K562 (cell line): ENCODE measurements around the gene CHST15. TPM values are rescaled to one million over a fixed set of nuclear protein-coding genes. Genes with fewer than 3 reads are reported as not detected.

Experiments
- ATAC-seq: fragments of 200-7000 bp; cut with Tn5 transposase; 3 replicates; pipeline ENCODE4 v1.9.1; 2020; ENCODE audit warnings: moderate library complexity
- BruUV-seq: library from RNA; stranded (reverse); fragments of 400-500 nt; replicated peaks from 2 replicates; lab custom pipeline; 2021; lab: Mats Ljungman, UMichigan
- CTCF ChIA-PET: fragments of 300-600 bp; formaldehyde crosslinking; extraction: SDS; loops from one replicate; lab custom pipeline; 2021; ENCODE audit warnings: low intra/inter-chr PET ratio; lab: Yijun Ruan, JAX
- POLR2A ChIA-PET: fragments of 300-600, 350-650 bp; sonication (Branson Sonifier 250); formaldehyde crosslinking; extraction: SDS; loops from one replicate; lab custom pipeline; 2021; ENCODE audit warnings: antibody characterized with exemption, inconsistent platforms; lab: Yijun Ruan, JAX
- DNase-seq, 4 experiments: peaks; one replicate each; pipeline versions ENCODE4 v3.0.0 to v3.0.0-alpha.2; 2011 to 2018; ENCODE audit warnings: low spot score in 3 of 4, mixed read lengths in 3 of 4; ENCODE audit errors: extremely low read depth in 1 of 4
- FAIRE-seq: peaks from 2 replicates; lab custom pipeline; 2011; peaks lifted over from hg19 to GRCh38; lab: Jason Lieb, UNC
- H2AFZ ChIP-seq: 2 replicates; pipeline ENCODE4 v1.6.0; 2011; ENCODE audit warnings: low read depth, low read length, control low read depth, inconsistent platforms
- H3K27ac ChIP-seq: fragments of 200-600 bp; 3 replicates; pipeline ENCODE4 v1.8.0; 2011; ENCODE audit warnings: low read depth, mild to moderate bottlenecking, control low read depth, inconsistent platforms, low read length, moderate library complexity, mixed read lengths; ENCODE audit errors: extremely low read depth
- H3K27me3 ChIP-seq, 2 experiments: fragments of 300-600 bp in 1 of 2; 2 replicates in 1 of 2; 3 replicates in 1 of 2; pipeline versions ENCODE4 v1.6.0 to v1.8.0; 2011; ENCODE audit warnings: inconsistent platforms in 2 of 2, low read length in 2 of 2, mild to moderate bottlenecking in 1 of 2, mixed read lengths in 1 of 2, moderate library complexity in 1 of 2; ENCODE audit not compliant: control insufficient read depth in 2 of 2, insufficient read depth in 2 of 2
- H3K36me3 ChIP-seq: fragments of 300-600 bp; 3 replicates; pipeline ENCODE4 v1.8.0; 2011; ENCODE audit warnings: mild to moderate bottlenecking, low read length, inconsistent platforms; ENCODE audit not compliant: control insufficient read depth, insufficient read depth
- H3K4me1 ChIP-seq, 2 experiments: fragments of 200-600 bp in 1 of 2; replicated peaks in 1 of 2; 2 replicates in 1 of 2; 3 replicates in 1 of 2; pipeline versions ENCODE4 v1.5.1 to v1.8.0; 2011; ENCODE audit warnings: inconsistent platforms in 2 of 2, low read length in 2 of 2, mild to moderate bottlenecking in 1 of 2, mixed read lengths in 1 of 2, moderate library complexity in 1 of 2; ENCODE audit not compliant: control insufficient read depth in 2 of 2, insufficient read depth in 2 of 2
- H3K4me2 ChIP-seq: 2 replicates; pipeline ENCODE4 v1.6.1; 2011; ENCODE audit warnings: low read length, control low read depth, inconsistent platforms, mixed read lengths; ENCODE audit not compliant: insufficient read depth
- H3K4me3 ChIP-seq: fragments of 200-600 bp; sonication (generic), shearing (Covaris generic); 2 replicates; pipeline ENCODE4 v1.5.1; 2016; ENCODE audit warnings: control low read depth, inconsistent platforms
- H3K79me2 ChIP-seq: fragments of 200-600 bp; 3 replicates; pipeline ENCODE4 v1.8.0; 2011; ENCODE audit warnings: low read length, inconsistent platforms; ENCODE audit not compliant: control insufficient read depth, insufficient read depth
- H3K9ac ChIP-seq, 2 experiments: 2 replicates each; pipeline versions ENCODE4 v1.6.0 to v1.6.1; 2011; ENCODE audit warnings: low read depth in 2 of 2, low read length in 2 of 2, control low read depth in 1 of 2, inconsistent platforms in 1 of 2, mild to moderate bottlenecking in 1 of 2, mixed read lengths in 1 of 2; ENCODE audit not compliant: insufficient read depth in 1 of 2
- H3K9me1 ChIP-seq: one replicate; pipeline ENCODE4 v1.6.0; 2011; ENCODE audit warnings: inconsistent platforms, mild to moderate bottlenecking, low read length, moderate library complexity; ENCODE audit not compliant: control insufficient read depth, insufficient read depth
- H3K9me3 ChIP-seq: replicated peaks from 2 replicates; pipeline ENCODE4 v1.5.1; 2011; ENCODE audit warnings: low read depth, low read length, inconsistent platforms; ENCODE audit not compliant: control insufficient read depth, insufficient read depth
- H4K20me1 ChIP-seq: replicated peaks from 2 replicates; pipeline ENCODE4 v1.6.1; 2011; ENCODE audit warnings: low read length, inconsistent platforms, mixed read lengths; ENCODE audit not compliant: control insufficient read depth, insufficient read depth
- CBFA2T3 ChIP-seq: fragments of 450-650 bp; IDR thresholded peaks from 2 replicates; pipeline ENCODE4 v1.6.1; 2017
- CBX1 ChIP-seq: sonication (generic); IDR thresholded peaks from 2 replicates; pipeline ENCODE4 v1.6.1; 2016; ENCODE audit warnings: antibody characterized with exemption, low read depth, mild to moderate bottlenecking
- DDX20 ChIP-seq: fragments of 450-650 bp; IDR thresholded peaks from 2 replicates; pipeline ENCODE4 v1.6.1; 2016; ENCODE audit warnings: missing genetic modification characterization, low read depth, mild to moderate bottlenecking, missing compliant biosample characterization, moderate library complexity
- HNRNPH1 ChIP-seq: fragments of 200-400 bp; formaldehyde crosslinking; optimal IDR thresholded peaks from 2 replicates; pipeline ENCODE3; 2017; ENCODE audit warnings: low read depth, mild to moderate bottlenecking, low read length, moderate library complexity
- RUNX1 ChIP-seq: sonication (generic); IDR thresholded peaks from 2 replicates; pipeline ENCODE4 v1.6.1; 2016; ENCODE audit warnings: antibody characterized with exemption, low read depth
- ZC3H11A ChIP-seq: IDR thresholded peaks from 2 replicates; pipeline ENCODE4 v1.6.1; 2012; ENCODE audit warnings: low read depth, low read length, improper control_type of control experiment
- ZNF263 ChIP-seq: sonication (generic); formaldehyde crosslinking; IDR thresholded peaks from 2 replicates; pipeline ENCODE4 v1.8.0; 2022; ENCODE audit warnings: mild to moderate bottlenecking, missing genetic modification reagents, borderline replicate concordance
- ZNF445 ChIP-seq: fragments of 250-450 bp; sonication (Bioruptor Pico); IDR thresholded peaks from 2 replicates; pipeline ENCODE4 v1.4.0; 2020; ENCODE audit warnings: low read depth, mild to moderate bottlenecking, moderate library complexity
- WGBS: fragments of 100-300 bp; shearing (Covaris generic); methylation state at CpG from one replicate; pipeline ENCODE4 v1.1.6; 2016; ENCODE audit warnings: low coverage, mixed read lengths; ENCODE audit not compliant: insufficient coverage; ENCODE audit errors: missing lambda C conversion rate; 5-methylcytosine and 5-hydroxymethylcytosine counted together
- in situ Hi-C: fragments of 300-500 bp; cut with MboI; formaldehyde crosslinking; loops from 4 replicates; pipeline ENCODE4 v1.15.0; 2018; ENCODE audit warnings: inconsistent platforms, mixed read lengths
- intact Hi-C: fragments of 100-400 bp; cut with micrococcal nuclease; formaldehyde crosslinking; loops from 2 replicates; pipeline ENCODE4 v1.14.2; 2022
- polyA plus RNA-seq, 8 experiments: library from polyadenylated mRNA; depleted of rRNA in 4 of 8; stranded (reverse) in 5 of 8; unstranded in 3 of 8; fragments of >200 nt; fragmentation: Nextera tagmentation in 2 of 8; fragmentation: Illumina TruSeq in 1 of 8; extraction: Ambion mirVana in 2 of 8; extraction: Trizol in 1 of 8; gene quantifications; 2 replicates each; pipeline versions ENCODE4 v1.2.1 to v1.2.3, GENCODE V29; 2011 to 2014; ENCODE audit warnings: inconsistent platforms in 1 of 8, missing spikeins in 1 of 8
- total RNA-seq, 7 experiments: library from RNA; depleted of rRNA in 6 of 7; stranded (reverse); fragments of >200 nt in 6 of 7; fragmentation: Illumina TruSeq in 2 of 7; extraction: Trizol in 2 of 7; gene quantifications; 2 replicates each; pipeline versions ENCODE4 v1.2.1 to v1.2.3, GENCODE V29; 2011 to 2021; ENCODE audit warnings: low replicate concordance in 1 of 7
- TF ChIP-seq, protein P1 (sequence below): fragments of 250-450 bp; sonication (Bioruptor Pico); IDR thresholded peaks from 2 replicates; pipeline ENCODE4 v1.8.0; 2021; ENCODE audit warnings: borderline replicate concordance, mild to moderate bottlenecking, moderate library complexity; ENCODE audit not compliant: poor library complexity, severe bottlenecking
- TF ChIP-seq, protein P2 (sequence below): IDR thresholded peaks from 2 replicates; pipeline ENCODE4 v1.6.1; 2012; ENCODE audit warnings: low read depth, low read length, improper control_type of control experiment, borderline replicate concordance

Gene CHST15
- total and polyA plus RNA-seq, 9 of the 15 experiments (the other 6 are each of a cell fraction or from before 2014, with no cell fraction given): 0.04 to 0.16 (median 0.08) TPM

DNA sequence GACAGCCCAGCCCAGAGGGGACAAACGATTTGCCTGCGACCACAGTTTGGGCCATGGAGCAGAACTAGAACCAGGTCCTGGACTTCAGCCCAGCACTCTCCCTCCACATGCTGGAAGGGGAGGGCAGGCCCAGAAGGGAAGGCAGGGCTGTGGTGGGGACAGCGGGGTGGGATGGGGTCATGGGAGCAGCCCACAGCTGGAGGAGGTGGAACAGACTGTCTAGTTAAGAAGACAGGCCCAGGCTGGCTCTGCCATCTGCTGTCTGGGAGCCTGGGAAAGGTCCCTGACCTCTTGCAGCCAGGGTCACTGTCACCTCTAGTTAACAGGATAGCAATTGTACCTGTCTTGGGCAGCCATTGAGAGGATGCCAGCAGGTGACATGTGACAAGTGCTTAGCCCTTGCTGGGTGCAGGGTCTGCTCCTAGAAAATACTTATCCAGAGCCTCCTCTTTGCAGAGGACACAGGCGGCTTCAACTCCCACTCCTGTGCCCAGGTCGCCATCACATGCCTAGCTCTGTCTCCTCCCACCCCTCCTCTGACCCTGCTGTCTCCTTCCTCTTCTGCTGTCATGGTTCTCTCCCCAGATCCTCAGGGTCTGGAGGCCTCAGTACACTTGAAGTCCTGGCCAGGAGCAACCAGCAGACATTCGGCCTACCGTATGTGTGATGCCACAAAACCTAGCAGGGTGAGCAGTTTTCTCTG, 37.0 kb upstream of the CHST15 start:
- ChIA-PET POLR2A (interaction anchor here (0.6 kb wide), 1 partner anchor 21 kb away, joined by 4 read pairs; no protein-coding TSS in a partner anchor), CTCF (no interaction called here)
- intact Hi-C loops (no loop called here), in situ Hi-C loops (no loop called here)
- Histone ChIP-seq H3K9me3 (no peaks in the 10 kb centered on the region), H4K20me1 (no peaks in the 10 kb centered on the region), H3K9me1 (no peaks in the 10 kb centered on the region), H3K4me2 (no peak overlapping the region), H2AFZ (no peak overlapping the region), H3K36me3 (no peaks in the 10 kb centered on the region), H3K4me3 (no peak overlapping the region), H3K27me3 (peaks cover 2 to 38% of the 10 kb centered on the region in 2 experiments; a peak in 3 of 5 replicates), H3K27ac (no peak overlapping the region), H3K79me2 (no peaks in the 10 kb centered on the region), H3K9ac (no peak overlapping the region), H3K4me1 (no peaks in the 10 kb centered on the region)
- ATAC-seq: no peak
- no peak for DNase-seq
- no peak for TF ChIP-seq CBFA2T3
- TF ChIP-seq, protein P1, sequence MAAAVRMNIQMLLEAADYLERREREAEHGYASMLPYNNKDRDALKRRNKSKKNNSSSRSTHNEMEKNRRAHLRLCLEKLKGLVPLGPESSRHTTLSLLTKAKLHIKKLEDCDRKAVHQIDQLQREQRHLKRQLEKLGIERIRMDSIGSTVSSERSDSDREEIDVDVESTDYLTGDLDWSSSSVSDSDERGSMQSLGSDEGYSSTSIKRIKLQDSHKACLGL (CRISPR knock-in tag): no peak
- no peak for TF ChIP-seq ZNF445 (CRISPR knock-in tag)
- no peak for TF ChIP-seq HNRNPH1
- TF ChIP-seq CBX1: no peak
- TF ChIP-seq, protein P2, sequence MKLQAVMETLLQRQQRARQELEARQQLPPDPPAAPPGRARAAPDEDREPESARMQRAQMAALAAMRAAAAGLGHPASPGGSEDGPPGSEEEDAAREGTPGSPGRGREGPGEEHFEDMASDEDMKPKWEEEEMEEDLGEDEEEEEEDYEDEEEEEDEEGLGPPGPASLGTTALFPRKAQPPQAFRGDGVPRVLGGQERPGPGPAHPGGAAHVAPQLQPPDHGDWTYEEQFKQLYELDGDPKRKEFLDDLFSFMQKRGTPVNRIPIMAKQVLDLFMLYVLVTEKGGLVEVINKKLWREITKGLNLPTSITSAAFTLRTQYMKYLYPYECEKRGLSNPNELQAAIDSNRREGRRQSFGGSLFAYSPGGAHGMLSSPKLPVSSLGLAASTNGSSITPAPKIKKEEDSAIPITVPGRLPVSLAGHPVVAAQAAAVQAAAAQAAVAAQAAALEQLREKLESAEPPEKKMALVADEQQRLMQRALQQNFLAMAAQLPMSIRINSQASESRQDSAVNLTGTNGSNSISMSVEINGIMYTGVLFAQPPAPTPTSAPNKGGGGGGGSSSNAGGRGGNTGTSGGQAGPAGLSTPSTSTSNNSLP: no peak
- no peak for TF ChIP-seq DDX20
- TF ChIP-seq RUNX1: no peak
- TF ChIP-seq ZC3H11A: no peak
- no peak for TF ChIP-seq ZNF263 (CRISPR knock-in tag)
- 0% methylated on average over 5 of the region's 7 CpGs for WGBS
- BruUV-seq: no TSS peak
- FAIRE-seq: no peak
